Stimulated activated naive CD8-positive, alpha-beta T cell treated with anti-CD3 and anti-CD28 coated beads, Interleukin-15, amount 100 ng/mL, for 72 hours (primary cell): Measurements from ENCODE around the gene SLC47A2.

Experiments used
- ATAC-seq: fragments of 150-1000 bp; cut with Tn5 transposase; 2 replicates; pipeline ENCODE4 v1.10.0; 2021; ENCODE audit warnings: mild to moderate bottlenecking, moderate library complexity
- DNase-seq, 2 donors: peaks; one replicate each; pipeline ENCODE4 v3.0.0; 2021 to 2022
- H3K27ac Mint-ChIP-seq, 2 donors: one replicate each; pipeline ENCODE4 v1.8.0; 2022; ENCODE audit warnings: mild to moderate bottlenecking in 2 of 2, mixed read lengths in 2 of 2, moderate library complexity in 2 of 2
- H3K27me3 Mint-ChIP-seq: one replicate; pipeline ENCODE4 v1.8.0; 2022; ENCODE audit warnings: mixed read lengths
- H3K4me1 Mint-ChIP-seq: one replicate; pipeline ENCODE4 v1.8.0; 2022; ENCODE audit warnings: mild to moderate bottlenecking, mixed read lengths
- H3K4me3 Mint-ChIP-seq, 2 donors: one replicate each; pipeline ENCODE4 v1.8.0; 2022; ENCODE audit warnings: mild to moderate bottlenecking in 2 of 2, mixed read lengths in 2 of 2, moderate library complexity in 1 of 2
- H3K9me3 Mint-ChIP-seq, 2 donors: one replicate each; pipeline ENCODE4 v1.8.0; 2022; ENCODE audit warnings: mixed read lengths in 2 of 2

The SLC47A2 gene

DNA sequence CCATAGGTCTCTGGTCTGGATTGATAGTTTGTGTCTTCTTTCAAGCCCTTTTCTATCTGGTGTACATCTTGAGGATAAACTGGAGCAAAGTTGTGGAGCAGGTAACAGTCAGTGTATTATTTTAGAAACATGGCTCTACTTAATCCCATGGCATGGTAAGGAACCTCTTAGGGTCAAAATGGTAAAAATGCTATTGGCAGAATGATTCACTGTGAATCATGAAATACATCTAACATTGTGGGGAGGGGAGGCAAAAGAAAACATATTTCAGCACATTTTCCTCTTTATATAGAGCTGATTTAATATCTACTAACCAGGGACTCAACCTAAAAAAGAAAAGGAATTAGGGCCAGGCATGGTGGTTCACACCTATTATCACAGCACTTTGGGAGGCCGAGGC is 85.7 kb downstream of the SLC47A2 start:
- no peaks in the 10 kb centered on the region for H3K4me1 Mint-ChIP-seq
- ATAC-seq (no peak), DNase-seq (no peak)
- no peak overlapping the region for H3K27ac Mint-ChIP-seq
- H3K4me3 Mint-ChIP-seq = no peak overlapping the region
- H3K9me3 Mint-ChIP-seq = no peaks in the 10 kb centered on the region
- peaks cover 18% of the 10 kb centered on the region for H3K27me3 Mint-ChIP-seq

DNA sequence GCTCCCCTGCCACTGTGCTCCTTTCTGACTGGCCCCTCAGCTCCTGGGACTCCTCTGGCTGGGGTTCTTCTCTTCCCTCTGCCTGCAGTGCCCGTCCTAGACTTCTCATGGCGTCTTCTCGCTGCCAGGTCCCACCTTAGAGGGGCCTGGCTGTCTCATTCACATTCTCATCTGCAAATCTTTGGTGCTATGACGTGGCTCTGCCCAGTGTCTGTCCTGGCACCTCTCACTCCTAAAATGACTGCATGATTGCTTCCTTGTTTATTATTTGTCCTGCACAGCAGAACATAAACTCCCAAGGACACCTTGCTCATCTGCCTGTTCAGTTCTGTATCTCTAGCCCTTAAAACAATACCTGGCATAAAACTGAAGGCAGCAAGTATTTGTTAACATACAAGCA is 86.3 kb downstream of the SLC47A2 start:
- peak overlapping the region; percentile 2 to 54 for H3K27ac Mint-ChIP-seq

DNA sequence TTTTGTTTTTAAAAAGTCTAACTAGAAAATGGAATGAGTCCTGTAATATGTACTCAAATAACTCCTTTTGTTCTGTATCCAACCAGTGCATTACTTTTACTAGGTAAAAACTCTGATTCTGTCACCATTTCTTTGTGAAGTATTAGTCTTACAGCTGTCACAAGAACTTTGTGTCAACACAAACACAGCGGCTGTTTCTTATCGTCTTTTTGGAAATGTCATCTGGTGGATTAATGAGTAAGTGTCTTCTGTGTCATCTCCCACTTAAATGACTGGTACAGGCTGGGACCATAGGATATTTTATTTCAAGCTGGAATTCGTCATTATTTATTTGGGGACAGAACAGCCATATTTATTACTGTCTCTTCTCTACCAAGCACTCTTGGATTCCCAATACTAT is 86.9 kb downstream of the SLC47A2 start:
- Mint-ChIP-seq H3K9me3 (no peaks in the 10 kb centered on the region), H3K4me1 (no peaks in the 10 kb centered on the region), H3K4me3 (no peak overlapping the region), H3K27me3 (peaks cover 9% of the 10 kb centered on the region), H3K27ac (no peak overlapping the region)
- no peak for ATAC-seq
- no peak for DNase-seq

More for the DNA sequence above, 86.3 kb downstream of the SLC47A2 start:
- H3K27me3 Mint-ChIP-seq = peaks cover 12% of the 10 kb centered on the region
- no peaks in the 10 kb centered on the region for H3K4me1 Mint-ChIP-seq
- no peak for DNase-seq
- no peak for ATAC-seq
- no peaks in the 10 kb centered on the region for H3K9me3 Mint-ChIP-seq
- H3K4me3 Mint-ChIP-seq = no peak overlapping the region
